HEK293 (cell line): Measurements from ENCODE around the gene XG.

ENCODE experiments used
- CTCF ChIA-PET: fragments of 350-600 bp; formaldehyde crosslinking; extraction: SDS; loops from one replicate; lab custom pipeline; 2021; ENCODE audit warnings: antibody characterized with exemption; lab: Yijun Ruan, JAX
- POLR2A ChIA-PET: fragments of 300-600 bp; formaldehyde crosslinking; extraction: SDS; loops from one replicate; lab custom pipeline; 2020; ENCODE audit warnings: antibody characterized with exemption, inconsistent platforms; lab: Yijun Ruan, JAX
- H3K27ac ChIP-seq: fragments of 200-500 bp; sonication (Bioruptor generic); 2 replicates; pipeline ENCODE4 v1.5.1; 2014; ENCODE audit warnings: low read depth, low read length, control low read depth, inconsistent platforms; ENCODE audit errors: extremely low read depth
- H3K36me3 ChIP-seq, 2 experiments: fragments of 200-500 bp in 1 of 2; sonication (Bioruptor generic) in 1 of 2; 1 replicate in 1 of 2; 2 replicates in 1 of 2; pipeline ENCODE4 v1.5.1; 2014 to 2017; ENCODE audit warnings: inconsistent platforms in 2 of 2, low read length in 2 of 2; ENCODE audit not compliant: control insufficient read depth in 2 of 2, insufficient read depth in 1 of 2
- H3K4me1 ChIP-seq: fragments of 200-500 bp; sonication (Bioruptor generic); 2 replicates; pipeline ENCODE4 v1.5.1; 2014; ENCODE audit warnings: mild to moderate bottlenecking, low read length, inconsistent platforms; ENCODE audit not compliant: control insufficient read depth, insufficient read depth
- H3K4me3 ChIP-seq: 2 replicates; pipeline ENCODE4 v1.5.1; 2011; ENCODE audit warnings: low read depth, mild to moderate bottlenecking, control low read depth, low read length, moderate library complexity
- H3K9me3 ChIP-seq: fragments of 200-500 bp; sonication (Bioruptor generic); 2 replicates; pipeline ENCODE4 v1.5.1; 2014; ENCODE audit warnings: low read depth, low read length, inconsistent platforms; ENCODE audit not compliant: control insufficient read depth, insufficient read depth
- GFI1B ChIP-seq: fragments of 450-650 bp; formaldehyde crosslinking; IDR thresholded peaks from 2 replicates; pipeline ENCODE4 v1.5.1; 2016; ENCODE audit warnings: missing biosample characterization, missing genetic modification characterization
- KLF1 ChIP-seq: fragments of 450-650 bp; formaldehyde crosslinking; IDR thresholded peaks from 2 replicates; pipeline ENCODE4 v1.5.1; 2016; ENCODE audit warnings: missing biosample characterization, missing genetic modification characterization
- MYNN ChIP-seq: fragments of 450-650 bp; formaldehyde crosslinking; IDR thresholded peaks from 2 replicates; pipeline ENCODE4 v1.5.1; 2016; ENCODE audit warnings: missing biosample characterization, missing genetic modification characterization, borderline replicate concordance
- OSR2 ChIP-seq: fragments of 450-650 bp; formaldehyde crosslinking; IDR thresholded peaks from 2 replicates; pipeline ENCODE4 v1.5.1; 2016; ENCODE audit warnings: missing biosample characterization, missing genetic modification characterization
- SCRT1 ChIP-seq: fragments of 450-650 bp; formaldehyde crosslinking; IDR thresholded peaks from 2 replicates; pipeline ENCODE4 v1.5.1; 2016; ENCODE audit warnings: missing biosample characterization, missing genetic modification characterization, borderline replicate concordance
- ZBTB1 ChIP-seq: fragments of 450-650 bp; formaldehyde crosslinking; IDR thresholded peaks from 2 replicates; pipeline ENCODE4 v1.5.1; 2016; ENCODE audit warnings: missing biosample characterization, missing genetic modification characterization
- ZBTB21 ChIP-seq: fragments of 450-650 bp; formaldehyde crosslinking; IDR thresholded peaks from 2 replicates; pipeline ENCODE4 v1.5.1; 2017; ENCODE audit warnings: missing biosample characterization, missing genetic modification characterization
- ZBTB7A ChIP-seq: fragments of 450-650 bp; formaldehyde crosslinking; IDR thresholded peaks from 2 replicates; pipeline ENCODE4 v1.5.1; 2016; ENCODE audit warnings: low read depth, missing biosample characterization, missing genetic modification characterization
- ZBTB8A ChIP-seq: fragments of 450-650 bp; formaldehyde crosslinking; IDR thresholded peaks from 2 replicates; pipeline ENCODE4 v1.5.1; 2016; ENCODE audit warnings: missing biosample characterization, missing genetic modification characterization
- ZEB2 ChIP-seq: fragments of 450-650 bp; formaldehyde crosslinking; IDR thresholded peaks from 2 replicates; pipeline ENCODE4 v1.5.1; 2016; ENCODE audit warnings: missing biosample characterization, missing genetic modification characterization
- ZFP3 ChIP-seq: fragments of 450-650 bp; formaldehyde crosslinking; IDR thresholded peaks from 2 replicates; pipeline ENCODE4 v1.5.1; 2016; ENCODE audit warnings: low read depth, missing biosample characterization, missing genetic modification characterization
- ZFP41 ChIP-seq: fragments of 450-650 bp; formaldehyde crosslinking; IDR thresholded peaks from 2 replicates; pipeline ENCODE4 v1.5.1; 2016; ENCODE audit warnings: missing biosample characterization, missing genetic modification characterization, borderline replicate concordance
- ZIC2 ChIP-seq: fragments of 450-650 bp; formaldehyde crosslinking; IDR thresholded peaks from 2 replicates; pipeline ENCODE4 v1.5.1; 2016; ENCODE audit warnings: missing biosample characterization, missing genetic modification characterization
- ZNF114 ChIP-seq: fragments of 450-650 bp; formaldehyde crosslinking; IDR thresholded peaks from 2 replicates; pipeline ENCODE4 v1.5.0; 2017; ENCODE audit warnings: missing biosample characterization, missing genetic modification characterization
- ZNF121 ChIP-seq: fragments of 450-650 bp; formaldehyde crosslinking; IDR thresholded peaks from 2 replicates; pipeline ENCODE4 v1.5.1; 2016; ENCODE audit warnings: missing biosample characterization, missing genetic modification characterization
- ZNF184 ChIP-seq: fragments of 450-650 bp; IDR thresholded peaks from 2 replicates; pipeline ENCODE4 v1.5.1; 2018; ENCODE audit warnings: missing biosample characterization, mild to moderate bottlenecking, missing genetic modification characterization
- ZNF19 ChIP-seq: fragments of 450-650 bp; formaldehyde crosslinking; IDR thresholded peaks from 2 replicates; pipeline ENCODE4; 2016; ENCODE audit warnings: missing biosample characterization, missing genetic modification characterization, low read depth
- ZNF23 ChIP-seq: fragments of 450-650 bp; formaldehyde crosslinking; IDR thresholded peaks from 2 replicates; pipeline ENCODE4 v1.5.1; 2016; ENCODE audit warnings: missing biosample characterization, missing genetic modification characterization, borderline replicate concordance
- ZNF248 ChIP-seq: fragments of 450-650 bp; formaldehyde crosslinking; IDR thresholded peaks from 2 replicates; pipeline ENCODE4 v1.5.1; 2017; ENCODE audit warnings: missing biosample characterization, missing genetic modification characterization
- ZNF324 ChIP-seq: fragments of 450-650 bp; formaldehyde crosslinking; IDR thresholded peaks from 2 replicates; pipeline ENCODE4 v1.5.1; 2016; ENCODE audit warnings: missing biosample characterization, missing genetic modification characterization
- ZNF391 ChIP-seq: fragments of 450-650 bp; formaldehyde crosslinking; IDR thresholded peaks from 2 replicates; pipeline ENCODE4 v1.5.1; 2016; ENCODE audit warnings: low read depth, missing biosample characterization, missing genetic modification characterization, borderline replicate concordance
- ZNF404 ChIP-seq: fragments of 450-650 bp; formaldehyde crosslinking; IDR thresholded peaks from 2 replicates; pipeline ENCODE4 v1.5.1; 2017; ENCODE audit warnings: missing biosample characterization, missing genetic modification characterization
- ZNF473 ChIP-seq: fragments of 450-650 bp; formaldehyde crosslinking; IDR thresholded peaks from 2 replicates; pipeline ENCODE4 v1.5.1; 2017; ENCODE audit warnings: missing biosample characterization, missing genetic modification characterization
- ZNF558 ChIP-seq: fragments of 450-650 bp; formaldehyde crosslinking; IDR thresholded peaks from 2 replicates; pipeline ENCODE4 v1.5.1; 2016; ENCODE audit warnings: missing biosample characterization, missing genetic modification characterization
- ZNF561 ChIP-seq: fragments of 450-650 bp; IDR thresholded peaks from 2 replicates; pipeline ENCODE4 v1.5.1; 2018; ENCODE audit warnings: missing biosample characterization, missing genetic modification characterization, borderline replicate concordance
- ZNF596 ChIP-seq: fragments of 450-650 bp; IDR thresholded peaks from 2 replicates; pipeline ENCODE4 v1.5.0; 2018; ENCODE audit warnings: missing biosample characterization, mild to moderate bottlenecking, missing genetic modification characterization, moderate library complexity
- ZNF600 ChIP-seq: fragments of 450-650 bp; formaldehyde crosslinking; IDR thresholded peaks from 2 replicates; pipeline ENCODE4 v1.5.1; 2016; ENCODE audit warnings: missing biosample characterization, missing genetic modification characterization
- ZNF626 ChIP-seq: fragments of 450-650 bp; sonication (Bioruptor Pico); formaldehyde crosslinking; IDR thresholded peaks from 2 replicates; pipeline ENCODE4 v1.5.1; 2018; ENCODE audit warnings: missing biosample characterization, missing genetic modification characterization, inconsistent platforms
- ZNF76 ChIP-seq: fragments of 450-650 bp; formaldehyde crosslinking; IDR thresholded peaks from 2 replicates; pipeline ENCODE4; 2016; ENCODE audit warnings: low read depth, missing biosample characterization, missing genetic modification characterization, borderline replicate concordance
- ZNF837 ChIP-seq: fragments of 450-650 bp; formaldehyde crosslinking; IDR thresholded peaks from 2 replicates; pipeline ENCODE4 v1.5.1; 2016; ENCODE audit warnings: missing biosample characterization, missing genetic modification characterization
- ZSCAN16 ChIP-seq: fragments of 450-650 bp; formaldehyde crosslinking; IDR thresholded peaks from 2 replicates; pipeline ENCODE4 v1.5.1; 2016; ENCODE audit warnings: missing biosample characterization, missing genetic modification characterization
- TF ChIP-seq, protein P1 (sequence below): fragments of 450-650 bp; formaldehyde crosslinking; IDR thresholded peaks from 2 replicates; pipeline ENCODE4 v1.5.1; 2016; ENCODE audit warnings: missing biosample characterization, missing genetic modification characterization
- TF ChIP-seq, protein P2 (sequence below): fragments of 450-650 bp; formaldehyde crosslinking; IDR thresholded peaks from 2 replicates; pipeline ENCODE4 v1.5.1; 2017; ENCODE audit warnings: missing biosample characterization, missing genetic modification characterization

The XG gene

GRCh38 chrX:2846992-2847391 lies 95.2 kb downstream of the XG start:
- H3K4me1 ChIP-seq: no peaks in the 10 kb centered on the region
- H3K4me3 ChIP-seq: no peak overlapping the region
- no peak overlapping the region for H3K27ac ChIP-seq
- H3K9me3 ChIP-seq: no peaks in the 10 kb centered on the region
- CTCF ChIA-PET: no interaction called here
- H3K36me3 ChIP-seq: peaks cover 0 to 16% of the 10 kb centered on the region in 2 experiments; a peak in 1 of 3 replicates
- TF ChIP-seq OSR2 (tag by site-specific recombination): no peak
- POLR2A ChIA-PET: no interaction called here

DNA sequence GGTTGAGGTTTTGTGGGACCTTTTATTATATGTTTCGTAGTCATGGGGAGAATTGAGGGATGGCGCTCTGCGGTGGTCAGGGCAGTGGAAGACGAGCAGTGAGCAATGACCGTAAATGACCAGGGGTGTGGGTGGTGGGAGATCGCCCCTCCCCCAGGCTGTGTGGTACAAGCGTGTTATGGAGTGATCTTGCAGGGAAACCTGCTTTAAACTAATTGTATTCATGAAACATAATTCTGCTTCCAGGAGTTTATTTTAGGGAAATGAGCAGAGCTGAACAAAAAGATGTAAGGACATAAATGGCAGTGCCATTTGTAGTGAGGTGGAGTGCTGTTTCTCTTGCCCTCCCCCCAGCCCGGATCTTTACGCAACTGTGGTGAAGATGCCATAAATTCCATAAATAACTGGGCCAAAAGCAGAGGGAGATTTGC lies 97.0 kb downstream of the XG start:
- CTCF ChIA-PET: no interaction called here
- peaks cover 0 to 11% of the 10 kb centered on the region in 2 experiments; a peak in 1 of 3 replicates for H3K36me3 ChIP-seq
- H3K9me3 ChIP-seq: no peaks in the 10 kb centered on the region; the same call in 1 of the 2 replicates
- no peak overlapping the region for H3K4me3 ChIP-seq
- TF ChIP-seq ZBTB21 (tag by site-specific recombination) (no peak), ZNF837 (tag by site-specific recombination) (no peak)
- POLR2A ChIA-PET: no interaction called here
- no peak overlapping the region for H3K27ac ChIP-seq
- H3K4me1 ChIP-seq: no peaks in the 10 kb centered on the region

- no peaks in the 10 kb centered on the region; the same call in 1 of the 2 replicates for H3K9me3 ChIP-seq
- H3K27ac ChIP-seq: no peak overlapping the region
- ChIA-PET CTCF (no interaction called here), POLR2A (no interaction called here)
- H3K36me3 ChIP-seq: peaks cover 0 to 40% of the 10 kb centered on the region in 2 experiments; a peak in 1 of 3 replicates
- no peaks in the 10 kb centered on the region for H3K4me1 ChIP-seq
- TF ChIP-seq ZNF626 (tag by site-specific recombination): no peak
- TF ChIP-seq ZBTB1 (tag by site-specific recombination): no peak
- TF ChIP-seq ZNF561 (tag by site-specific recombination): no peak
- TF ChIP-seq GFI1B (tag by site-specific recombination): no peak
- TF ChIP-seq ZBTB8A (tag by site-specific recombination): no peak
- no peak for TF ChIP-seq ZBTB7A (tag by site-specific recombination)
- TF ChIP-seq ZNF248 (tag by site-specific recombination): no peak
- no peak for TF ChIP-seq ZIC2 (tag by site-specific recombination)
- no peak for TF ChIP-seq ZNF23
- TF ChIP-seq ZEB2 (tag by site-specific recombination): no peak
- no peak for TF ChIP-seq ZNF19 (tag by site-specific recombination)
- TF ChIP-seq ZNF473: no peak
- TF ChIP-seq, protein P1, sequence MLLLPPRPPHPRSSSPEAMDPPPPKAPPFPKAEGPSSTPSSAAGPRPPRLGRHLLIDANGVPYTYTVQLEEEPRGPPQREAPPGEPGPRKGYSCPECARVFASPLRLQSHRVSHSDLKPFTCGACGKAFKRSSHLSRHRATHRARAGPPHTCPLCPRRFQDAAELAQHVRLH (tag by site-specific recombination): no peak
- TF ChIP-seq ZNF600 (tag by site-specific recombination): no peak
- no peak for TF ChIP-seq ZFP41
- no peak for TF ChIP-seq ZNF404 (tag by site-specific recombination)
- TF ChIP-seq ZNF558 (tag by site-specific recombination): no peak
- no peak for TF ChIP-seq ZNF114
- no peak for TF ChIP-seq ZNF837 (tag by site-specific recombination)
- H3K4me3 ChIP-seq: no peak overlapping the region
Measured at GRCh38 chrX:2854918-2855317, 103.1 kb downstream of the XG start.

DNA sequence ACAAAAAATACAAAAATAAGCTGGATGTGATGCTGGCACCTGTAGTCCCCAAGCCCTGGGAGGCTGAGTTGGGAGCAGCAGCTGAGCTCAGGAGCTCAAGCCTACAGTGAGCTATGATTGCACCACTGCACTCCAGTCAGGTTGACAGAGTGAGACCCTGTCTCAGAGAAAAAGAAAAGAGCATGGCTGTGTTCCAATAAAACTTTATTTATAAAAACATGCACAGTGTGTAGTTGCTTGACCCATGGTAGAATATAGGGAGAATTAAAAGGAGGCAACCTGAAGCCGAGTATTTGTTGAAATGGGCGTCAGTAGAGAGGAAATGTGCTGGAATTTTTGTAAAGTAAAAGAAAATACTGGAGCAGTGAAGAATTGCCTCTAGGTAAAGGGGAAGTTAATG lies 103.9 kb downstream of the XG start:
- H3K4me1 ChIP-seq: no peaks in the 10 kb centered on the region
- no peak overlapping the region for H3K27ac ChIP-seq
- POLR2A ChIA-PET: no interaction called here
- CTCF ChIA-PET: no interaction called here
- no peaks in the 10 kb centered on the region; the same call in 1 of the 2 replicates for H3K9me3 ChIP-seq
- peaks cover 0 to 44% of the 10 kb centered on the region in 2 experiments; a peak in 1 of 3 replicates for H3K36me3 ChIP-seq
- no peak overlapping the region for H3K4me3 ChIP-seq
- no peak for TF ChIP-seq MYNN
- TF ChIP-seq, protein P2, sequence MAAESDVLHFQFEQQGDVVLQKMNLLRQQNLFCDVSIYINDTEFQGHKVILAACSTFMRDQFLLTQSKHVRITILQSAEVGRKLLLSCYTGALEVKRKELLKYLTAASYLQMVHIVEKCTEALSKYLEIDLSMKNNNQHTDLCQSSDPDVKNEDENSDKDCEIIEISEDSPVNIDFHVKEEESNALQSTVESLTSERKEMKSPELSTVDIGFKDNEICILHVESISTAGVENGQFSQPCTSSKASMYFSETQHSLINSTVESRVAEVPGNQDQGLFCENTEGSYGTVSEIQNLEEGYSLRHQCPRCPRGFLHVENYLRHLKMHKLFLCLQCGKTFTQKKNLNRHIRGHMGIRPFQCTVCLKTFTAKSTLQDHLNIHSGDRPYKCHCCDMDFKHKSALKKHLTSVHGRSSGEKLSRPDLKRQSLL (tag by site-specific recombination): no peak
- TF ChIP-seq ZNF596 (tag by site-specific recombination): no peak
- TF ChIP-seq ZNF391: no peak
- no peak for TF ChIP-seq ZNF324 (tag by site-specific recombination)
- TF ChIP-seq ZFP3 (tag by site-specific recombination): no peak
- no peak for TF ChIP-seq KLF1 (tag by site-specific recombination)
- no peak for TF ChIP-seq SCRT1 (tag by site-specific recombination)
- TF ChIP-seq ZNF76 (tag by site-specific recombination): no peak
- no peak for TF ChIP-seq ZSCAN16 (tag by site-specific recombination)
- TF ChIP-seq ZNF121 (tag by site-specific recombination): no peak
- no peak for TF ChIP-seq ZNF184 (tag by site-specific recombination)
